ENCODE data around the gene RTN4R.

DNA sequence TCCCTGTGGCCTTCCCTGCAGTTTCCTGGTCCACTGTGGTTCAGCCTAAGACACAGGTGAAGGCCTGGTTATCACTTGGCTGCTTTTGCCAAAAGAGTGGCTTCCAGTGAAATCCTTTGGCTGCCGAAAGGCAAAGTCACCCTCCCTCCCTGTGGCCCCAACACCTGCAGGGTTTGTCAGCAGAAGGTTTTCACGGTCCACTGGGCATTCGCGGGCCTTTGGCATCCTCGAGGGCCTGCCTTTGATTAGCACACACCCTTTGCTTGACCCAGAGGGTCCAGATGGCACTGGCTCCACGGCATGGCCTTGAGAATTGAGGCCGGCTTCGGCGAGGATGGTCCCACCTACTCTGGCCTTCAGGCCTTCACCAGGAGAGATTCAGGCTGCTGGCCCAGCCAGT, 35.3 kb downstream of the RTN4R start:
- TF ChIP-seq POLR2A (IDR thresholded peaks at IDR 0.05; ENCODE audit: borderline replicate concordance, extremely low read depth, insufficient read depth, insufficient read length): no peak
- TF ChIP-seq, protein P1, sequence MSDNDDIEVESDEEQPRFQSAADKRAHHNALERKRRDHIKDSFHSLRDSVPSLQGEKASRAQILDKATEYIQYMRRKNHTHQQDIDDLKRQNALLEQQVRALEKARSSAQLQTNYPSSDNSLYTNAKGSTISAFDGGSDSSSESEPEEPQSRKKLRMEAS (IDR thresholded peaks at IDR 0.05): no peak
- TF ChIP-seq EGR1 (IDR thresholded peaks at IDR 0.05; ENCODE audit: low read depth): no peak
- TF ChIP-seq POLR2AphosphoS5 (IDR thresholded peaks at IDR 0.05; ENCODE audit: low read depth, low read length): no peak

Measured in HCT116 (cell line).